ENCODE results near the gene TMEM59. TPM values are rescaled to one million over a fixed set of nuclear protein-coding genes. Genes with fewer than 3 reads are reported as not detected.

TMEM59 gene
- polyA plus RNA-seq, 1 experiment = 615 TPM

DNA sequence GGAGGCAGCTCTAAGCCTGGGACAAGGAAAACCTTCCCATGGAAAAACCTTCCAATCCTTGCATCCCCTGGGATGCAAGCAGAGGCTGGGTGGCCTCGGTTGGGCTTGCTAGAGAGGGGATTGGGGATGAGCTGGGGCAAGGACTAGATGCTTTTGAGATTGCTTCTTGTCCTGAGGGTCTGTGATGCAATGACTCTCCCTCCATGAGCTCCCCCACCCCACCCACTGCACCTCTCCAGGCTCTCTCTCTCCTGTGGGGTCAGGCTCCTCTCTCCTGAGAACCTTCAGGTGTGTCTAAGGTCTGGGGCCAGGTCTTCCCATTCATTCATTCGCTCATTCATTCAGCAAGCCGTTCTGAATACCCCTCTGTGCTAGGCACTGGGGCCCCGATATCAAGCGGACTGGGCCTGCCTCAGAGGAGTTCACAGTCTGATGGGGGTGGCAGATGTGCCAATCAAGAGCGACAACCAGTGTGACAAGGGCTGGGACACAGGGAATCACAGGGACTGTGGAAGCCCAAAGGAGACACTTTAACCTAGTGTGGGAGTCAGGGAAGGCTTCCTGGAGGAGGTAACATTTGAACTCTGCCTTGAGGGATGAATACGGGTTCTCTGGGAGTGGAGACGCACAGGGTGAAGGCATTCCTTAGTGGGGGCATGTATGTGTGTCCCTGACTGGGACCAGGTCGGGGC is 41.5 kb downstream of the TMEM59 start:
- ChIA-PET POLR2A (no interaction called here), CTCF (interaction anchor here (1.5 kb wide), 1 partner anchor 23 kb away, joined by 4 read pairs; no protein-coding TSS in a partner anchor)
- Histone ChIP-seq H3K27me3 (ENCODE audit: control insufficient read depth, insufficient read depth, low read length) (peaks cover 25% of the 10 kb centered on the region), H3K4me3 (ENCODE audit: low read depth, low read length) (no peak overlapping the region), H3K36me3 (ENCODE audit: control insufficient read depth, insufficient read depth, low read length) (no peaks in the 10 kb centered on the region)
- TF ChIP-seq, protein P1, sequence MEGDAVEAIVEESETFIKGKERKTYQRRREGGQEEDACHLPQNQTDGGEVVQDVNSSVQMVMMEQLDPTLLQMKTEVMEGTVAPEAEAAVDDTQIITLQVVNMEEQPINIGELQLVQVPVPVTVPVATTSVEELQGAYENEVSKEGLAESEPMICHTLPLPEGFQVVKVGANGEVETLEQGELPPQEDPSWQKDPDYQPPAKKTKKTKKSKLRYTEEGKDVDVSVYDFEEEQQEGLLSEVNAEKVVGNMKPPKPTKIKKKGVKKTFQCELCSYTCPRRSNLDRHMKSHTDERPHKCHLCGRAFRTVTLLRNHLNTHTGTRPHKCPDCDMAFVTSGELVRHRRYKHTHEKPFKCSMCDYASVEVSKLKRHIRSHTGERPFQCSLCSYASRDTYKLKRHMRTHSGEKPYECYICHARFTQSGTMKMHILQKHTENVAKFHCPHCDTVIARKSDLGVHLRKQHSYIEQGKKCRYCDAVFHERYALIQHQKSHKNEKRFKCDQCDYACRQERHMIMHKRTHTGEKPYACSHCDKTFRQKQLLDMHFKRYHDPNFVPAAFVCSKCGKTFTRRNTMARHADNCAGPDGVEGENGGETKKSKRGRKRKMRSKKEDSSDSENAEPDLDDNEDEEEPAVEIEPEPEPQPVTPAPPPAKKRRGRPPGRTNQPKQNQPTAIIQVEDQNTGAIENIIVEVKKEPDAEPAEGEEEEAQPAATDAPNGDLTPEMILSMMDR (IDR thresholded peaks at IDR 0.05; ENCODE audit: insufficient read depth, low read depth, low read length) = no peak
- no peak for DNase-seq (ENCODE audit: low read depth)

- no peak for DNase-seq (ENCODE audit: low read depth)
- Histone ChIP-seq H3K4me3 (ENCODE audit: low read depth, low read length) (no peak overlapping the region), H3K27me3 (ENCODE audit: control insufficient read depth, insufficient read depth, low read length) (peaks cover 30% of the 10 kb centered on the region), H3K36me3 (ENCODE audit: control insufficient read depth, insufficient read depth, low read length) (no peaks in the 10 kb centered on the region)
- POLR2A ChIA-PET = no interaction called here
- CTCF ChIA-PET = interaction anchor here (1.5 kb wide), 1 partner anchor 22 kb away, joined by 4 read pairs; no protein-coding TSS in a partner anchor
- TF ChIP-seq, protein P1 (IDR thresholded peaks at IDR 0.05; ENCODE audit: insufficient read depth, low read depth, low read length) = no peak
Measured at GRCh38 chr1:54010415-54011117, 42.4 kb downstream of the TMEM59 start.

DNA sequence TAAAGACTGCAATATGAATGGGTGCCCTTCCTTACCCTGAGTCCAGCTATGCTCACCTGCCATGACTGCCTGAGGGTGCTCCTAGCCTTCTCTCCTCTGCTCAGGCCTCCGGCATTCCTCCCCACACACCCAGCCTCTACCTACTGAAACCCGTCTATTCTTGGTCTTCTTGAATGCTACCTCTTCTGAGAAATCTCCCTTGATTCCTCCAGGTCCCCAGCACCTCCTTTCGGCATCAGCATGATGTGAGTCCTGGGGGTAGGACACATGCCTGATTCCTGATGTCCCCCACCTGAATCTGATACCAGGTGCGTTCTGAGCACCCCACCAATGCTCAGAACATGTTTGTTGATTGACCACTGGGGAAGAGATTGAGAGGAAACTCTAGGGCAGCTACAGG is 43.6 kb downstream of the TMEM59 start:
- CTCF ChIA-PET = interaction anchor here (0.6 to 0.9 kb wide), 2 partner anchors 13 to 19 kb away, joined by 3 read pairs; no protein-coding TSS in a partner anchor
- POLR2A ChIA-PET = no interaction called here
- no peak for DNase-seq (ENCODE audit: low read depth)
- Histone ChIP-seq H3K36me3 (ENCODE audit: control insufficient read depth, insufficient read depth, low read length) (no peaks in the 10 kb centered on the region), H3K4me3 (ENCODE audit: low read depth, low read length) (no peak overlapping the region), H3K27me3 (ENCODE audit: control insufficient read depth, insufficient read depth, low read length) (peaks cover 31% of the 10 kb centered on the region)
- TF ChIP-seq, protein P1 (IDR thresholded peaks at IDR 0.05; ENCODE audit: insufficient read depth, low read depth, low read length) = no peak

- TF ChIP-seq, protein P1 (IDR thresholded peaks at IDR 0.05; ENCODE audit: insufficient read depth, low read depth, low read length) = no peak
- DNase-seq (ENCODE audit: low read depth) = no peak
- Histone ChIP-seq H3K27me3 (ENCODE audit: control insufficient read depth, insufficient read depth, low read length) (peaks cover 31% of the 10 kb centered on the region), H3K36me3 (ENCODE audit: control insufficient read depth, insufficient read depth, low read length) (no peaks in the 10 kb centered on the region), H3K4me3 (ENCODE audit: low read depth, low read length) (no peak overlapping the region)
- ChIA-PET CTCF (interaction anchor here (0.6 to 0.9 kb wide), 2 partner anchors 12 to 19 kb away, joined by 3 read pairs; no protein-coding TSS in a partner anchor), POLR2A (no interaction called here)
Measured at GRCh38 chr1:54008876-54009275, 44.1 kb downstream of the TMEM59 start.

DNA sequence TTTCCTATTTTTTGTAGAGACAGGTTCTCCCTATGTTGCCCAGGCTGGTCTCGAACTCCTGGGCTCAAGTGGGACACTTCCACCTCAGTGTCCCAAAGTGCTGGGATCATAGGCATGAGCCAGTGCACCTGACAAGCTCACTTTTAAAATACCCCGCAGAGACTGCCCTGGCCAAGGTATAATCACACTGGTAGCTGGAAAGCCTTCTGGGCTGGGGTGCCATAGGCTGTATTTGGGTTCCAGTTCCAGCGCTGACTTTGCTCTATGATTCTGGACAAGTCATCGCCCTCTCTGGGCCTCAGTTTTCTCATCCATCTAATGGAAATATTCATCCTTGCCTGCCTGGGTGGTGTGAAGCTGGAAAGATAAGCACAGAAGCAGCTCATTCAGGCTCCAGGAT is 45.4 kb downstream of the TMEM59 start:
- Histone ChIP-seq H3K27me3 (ENCODE audit: control insufficient read depth, insufficient read depth, low read length) (peaks cover 28% of the 10 kb centered on the region), H3K36me3 (ENCODE audit: control insufficient read depth, insufficient read depth, low read length) (no peaks in the 10 kb centered on the region), H3K4me3 (ENCODE audit: low read depth, low read length) (no peak overlapping the region)
- no peak for DNase-seq (ENCODE audit: low read depth)
- TF ChIP-seq, protein P1 (IDR thresholded peaks at IDR 0.05; ENCODE audit: insufficient read depth, low read depth, low read length) = no peak
- CTCF ChIA-PET = interaction anchor here (0.6 to 1.0 kb wide), 2 partner anchors 11 to 34 kb away, joined by 3 to 4 read pairs; partner anchors contain the start of gene LDLRAD1
- POLR2A ChIA-PET = no interaction called here
